HG02571 (cell line): ENCODE results near the gene SLC66A2.

Experiments
- ATAC-seq: cut with Tn5 transposase; IDR thresholded peaks from one replicate; pipeline ENCODE4 v1.9.1; 2021; ENCODE audit warnings: mild to moderate bottlenecking, moderate library complexity; ENCODE audit not compliant: unreplicated experiment

Gene SLC66A2

DNA sequence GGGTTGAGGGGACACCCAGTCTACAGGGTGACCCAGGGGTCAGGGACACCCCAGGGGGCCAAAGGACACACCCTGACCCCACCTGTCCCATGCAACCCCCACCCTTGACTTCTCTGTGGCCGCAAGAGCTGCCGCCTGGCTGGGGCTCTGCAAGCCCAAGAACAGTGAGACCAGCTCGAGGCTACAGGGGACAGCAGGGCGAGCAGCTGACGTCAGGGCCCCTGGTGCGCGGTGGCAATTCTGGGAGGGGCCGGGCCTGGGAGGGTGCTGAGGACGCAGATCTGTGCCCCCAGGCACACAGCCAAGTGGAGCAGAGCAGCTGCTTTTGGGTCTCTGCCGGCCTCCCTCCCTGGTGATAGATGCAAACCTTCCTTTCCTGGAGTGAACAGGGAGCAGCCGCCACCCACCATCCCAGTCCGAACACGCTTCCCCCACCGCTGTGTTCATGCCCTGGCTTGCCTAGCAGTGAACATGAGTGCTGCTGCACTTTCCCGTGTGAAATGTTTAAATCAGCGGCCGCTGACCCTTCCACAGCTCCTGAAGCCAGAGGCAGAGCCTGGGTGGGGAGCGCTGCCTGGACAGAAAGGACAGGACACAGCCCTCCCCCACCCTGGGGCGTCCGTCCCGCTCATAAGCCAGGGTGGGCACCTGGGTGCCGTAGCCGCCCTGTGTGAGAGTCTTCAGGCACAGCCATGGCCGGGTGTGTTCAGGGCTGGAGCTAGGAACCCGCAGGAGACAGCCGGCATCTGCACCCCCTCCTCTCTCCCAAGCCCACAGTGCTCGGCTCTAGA is 46.9 kb downstream of the SLC66A2 start:
- no peak for ATAC-seq

DNA sequence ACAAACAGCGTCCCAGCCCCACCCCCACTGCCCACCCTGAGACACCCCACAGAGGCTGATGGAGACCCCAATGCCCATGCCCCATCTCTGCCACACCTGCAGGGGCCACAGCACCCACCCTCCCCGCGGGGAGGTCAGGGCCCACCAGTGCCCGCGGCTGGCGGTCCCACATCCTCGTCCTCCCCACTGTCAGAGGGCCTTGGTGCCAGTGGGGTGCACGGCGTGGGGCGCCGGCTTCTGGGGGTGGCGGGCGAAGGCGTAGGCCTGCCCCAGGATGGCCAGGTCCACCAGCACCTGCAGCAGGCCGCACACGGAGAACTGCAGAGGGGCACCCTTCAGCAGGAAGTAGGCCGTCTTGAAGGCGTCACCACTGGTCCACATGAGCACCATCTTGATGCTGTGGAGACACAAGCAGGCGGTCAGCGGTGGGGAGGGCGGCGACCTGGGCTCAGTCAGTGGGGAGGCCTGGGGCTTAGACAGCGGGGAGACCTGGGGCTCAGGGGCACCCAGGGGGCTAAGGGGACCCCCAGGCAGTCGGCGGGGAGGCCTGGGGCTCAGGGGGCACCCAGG is 47.6 kb downstream of the SLC66A2 start:
- no peak for ATAC-seq

DNA sequence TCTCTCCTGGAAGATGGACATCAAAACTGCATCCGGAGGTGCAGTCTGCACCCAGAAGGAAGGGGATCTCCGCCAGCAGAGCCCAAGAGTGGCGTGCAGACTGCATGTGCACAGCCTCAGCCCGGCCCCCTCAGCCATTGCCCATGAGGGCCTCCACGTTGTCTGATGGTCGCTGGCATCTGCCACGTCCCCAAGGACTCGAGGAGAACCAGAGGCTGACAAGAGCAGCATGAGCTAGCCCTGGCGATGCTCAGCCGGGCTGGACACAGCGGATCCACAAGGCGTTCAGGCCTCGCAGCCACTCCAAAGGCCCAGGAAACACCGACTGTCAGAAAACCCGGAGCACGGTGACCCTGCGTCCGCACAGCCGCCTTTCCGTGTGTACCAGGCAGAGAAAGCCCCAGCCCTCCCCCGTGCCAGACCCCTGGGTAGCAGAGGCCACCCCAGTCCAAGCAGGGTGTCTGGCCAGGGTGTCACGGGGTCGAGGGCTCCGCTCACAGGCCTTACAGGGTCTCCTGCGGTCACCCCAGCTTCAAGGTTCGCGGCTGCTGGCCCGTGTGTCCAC is 48.3 kb downstream of the SLC66A2 start:
- ATAC-seq = no peak

DNA sequence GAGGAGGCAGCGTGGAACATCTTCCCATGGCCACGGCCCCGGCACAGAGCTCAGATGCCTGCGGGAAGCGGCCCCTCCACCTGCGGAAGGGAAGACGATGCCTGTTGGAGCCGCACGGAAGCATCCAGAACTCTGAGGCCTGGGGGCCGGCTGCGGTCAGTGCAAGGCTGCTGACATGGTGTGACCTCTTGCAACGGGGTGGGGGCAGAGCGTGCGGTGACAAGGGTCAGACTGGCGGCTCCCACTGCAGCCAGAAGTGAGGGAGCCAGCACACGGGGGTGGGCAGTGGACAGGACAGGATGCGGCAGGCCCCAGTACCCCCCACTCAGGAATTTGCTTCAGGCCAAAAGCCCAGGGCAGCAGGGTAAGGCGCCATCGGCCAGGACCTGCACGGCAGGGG is 48.8 kb downstream of the SLC66A2 start:
- no peak for ATAC-seq

DNA sequence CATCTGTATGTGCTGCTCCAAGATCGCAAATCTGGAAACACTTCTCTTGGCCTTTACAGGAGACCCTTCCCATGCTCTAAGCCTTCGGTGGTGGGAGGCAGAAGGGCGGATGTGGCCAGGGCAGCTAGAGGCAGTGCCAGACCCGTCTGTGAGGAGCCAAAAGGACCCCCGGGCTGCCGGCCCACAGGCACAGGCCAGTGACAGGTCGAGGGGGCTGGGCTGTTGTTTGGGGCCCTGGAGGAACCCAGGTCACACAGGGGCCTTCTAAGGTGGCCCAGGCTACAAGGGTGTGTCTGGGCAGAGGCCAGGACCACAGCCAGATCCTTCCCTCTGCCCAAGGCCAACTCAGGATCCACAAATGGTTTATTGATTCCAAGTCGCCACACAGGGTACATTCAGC is 49.4 kb downstream of the SLC66A2 start:
- ATAC-seq = no peak

DNA sequence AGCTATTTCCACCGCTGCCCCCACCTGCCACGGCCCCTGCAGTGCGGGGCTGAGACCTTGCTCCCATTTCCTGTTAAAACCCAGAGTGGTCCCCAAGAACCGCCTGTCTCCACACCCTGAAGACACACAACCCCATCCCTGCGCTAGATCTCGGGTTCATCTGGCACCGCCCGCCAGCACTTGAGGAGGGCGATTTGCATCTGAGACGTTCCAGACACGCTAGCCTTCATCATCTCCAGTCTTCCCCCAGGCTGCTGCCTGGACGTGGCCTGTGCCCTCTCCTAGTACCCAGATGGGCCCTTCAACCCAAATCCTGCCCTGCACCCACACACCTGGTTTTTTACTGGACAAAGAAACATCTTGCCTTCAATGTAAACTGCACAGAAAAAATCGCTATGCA is 49.8 kb downstream of the SLC66A2 start:
- no peak for ATAC-seq

DNA sequence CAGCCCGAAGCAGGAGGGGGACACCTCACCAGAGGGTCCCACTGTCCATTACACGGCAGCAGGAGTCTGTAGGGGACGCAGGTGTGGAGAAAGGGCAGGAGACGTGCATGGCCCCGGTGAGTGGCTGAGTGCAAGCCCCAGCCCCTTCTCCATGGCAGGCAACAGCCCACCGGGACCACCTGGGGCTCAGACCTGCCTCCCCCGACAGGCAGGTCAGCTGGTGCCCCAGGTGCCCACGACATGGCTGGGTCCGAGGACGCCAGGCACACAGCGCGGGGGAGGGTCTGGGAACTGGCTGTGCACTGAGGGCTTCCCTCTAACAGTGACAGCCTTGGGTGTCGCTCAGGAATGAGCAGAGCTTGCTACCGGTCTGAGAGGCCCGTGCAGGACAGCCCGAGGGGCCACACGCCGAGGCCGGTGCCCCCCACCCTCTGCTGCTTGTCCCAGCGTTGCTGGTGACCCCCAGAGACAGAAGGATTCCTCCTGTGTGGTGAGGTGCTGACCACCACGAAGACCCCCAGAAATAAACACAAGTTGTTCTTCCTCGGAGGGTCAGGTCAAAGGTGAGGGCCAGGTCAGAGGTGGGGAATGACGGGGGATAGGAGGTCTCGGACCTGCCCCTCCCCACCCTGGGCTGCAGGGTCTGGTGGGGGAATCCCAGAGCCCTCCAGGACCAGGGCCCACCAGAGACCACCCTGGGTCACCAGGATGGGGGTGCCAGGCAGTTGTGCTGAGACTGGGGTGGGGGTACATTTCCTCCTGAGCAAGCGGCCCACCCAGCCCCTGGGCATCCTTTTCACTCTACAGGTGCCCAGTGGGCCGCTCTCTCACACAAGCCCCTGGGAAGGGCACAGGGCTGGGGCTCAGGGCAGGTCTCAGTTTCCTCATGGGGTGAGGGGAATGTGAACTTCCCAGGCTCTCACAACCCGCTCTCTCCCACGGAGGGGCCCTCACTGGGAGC is 50.6 kb downstream of the SLC66A2 start:
- ATAC-seq = no peak

DNA sequence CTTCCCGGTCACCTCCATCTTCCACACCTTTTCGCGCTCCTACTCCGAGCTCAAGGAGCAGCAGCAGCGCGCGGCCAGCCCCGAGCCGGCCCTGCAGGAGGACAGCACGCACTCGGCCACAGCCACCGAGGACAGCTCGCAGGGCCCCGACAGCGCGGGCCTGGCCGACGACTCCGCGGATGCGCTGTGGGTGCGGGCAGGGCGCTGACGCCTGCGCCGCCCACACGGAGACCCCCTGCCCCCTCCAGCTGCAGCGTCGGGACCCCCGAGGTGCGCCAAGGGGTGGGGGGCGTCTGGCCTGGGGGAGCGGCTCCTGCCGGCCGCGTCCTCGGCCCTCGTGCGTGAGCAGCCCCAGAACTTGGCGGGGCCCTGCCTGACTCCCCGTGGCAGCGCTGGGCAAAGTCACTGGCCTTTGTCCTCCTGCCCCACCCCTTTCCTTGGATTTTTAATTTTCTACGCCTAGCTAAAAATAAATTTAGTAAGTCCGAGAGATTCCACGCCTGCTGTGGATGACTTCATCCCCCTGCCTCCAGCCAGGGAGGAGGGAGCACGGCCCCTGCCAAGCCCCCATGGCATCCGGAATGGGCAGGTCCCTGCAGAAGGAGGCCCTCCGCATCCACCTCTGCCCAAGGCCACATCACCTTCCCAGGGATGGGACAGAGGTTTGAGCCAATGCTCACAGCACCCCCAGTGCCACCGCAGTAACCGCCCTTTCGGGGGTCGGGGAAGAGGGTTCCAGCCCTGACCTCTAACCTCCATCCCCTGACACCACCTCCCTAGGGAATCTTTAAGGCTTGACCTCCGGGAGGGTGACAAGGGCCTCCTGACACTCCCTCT is 51.6 kb downstream of the SLC66A2 start:
- ATAC-seq = no peak

DNA sequence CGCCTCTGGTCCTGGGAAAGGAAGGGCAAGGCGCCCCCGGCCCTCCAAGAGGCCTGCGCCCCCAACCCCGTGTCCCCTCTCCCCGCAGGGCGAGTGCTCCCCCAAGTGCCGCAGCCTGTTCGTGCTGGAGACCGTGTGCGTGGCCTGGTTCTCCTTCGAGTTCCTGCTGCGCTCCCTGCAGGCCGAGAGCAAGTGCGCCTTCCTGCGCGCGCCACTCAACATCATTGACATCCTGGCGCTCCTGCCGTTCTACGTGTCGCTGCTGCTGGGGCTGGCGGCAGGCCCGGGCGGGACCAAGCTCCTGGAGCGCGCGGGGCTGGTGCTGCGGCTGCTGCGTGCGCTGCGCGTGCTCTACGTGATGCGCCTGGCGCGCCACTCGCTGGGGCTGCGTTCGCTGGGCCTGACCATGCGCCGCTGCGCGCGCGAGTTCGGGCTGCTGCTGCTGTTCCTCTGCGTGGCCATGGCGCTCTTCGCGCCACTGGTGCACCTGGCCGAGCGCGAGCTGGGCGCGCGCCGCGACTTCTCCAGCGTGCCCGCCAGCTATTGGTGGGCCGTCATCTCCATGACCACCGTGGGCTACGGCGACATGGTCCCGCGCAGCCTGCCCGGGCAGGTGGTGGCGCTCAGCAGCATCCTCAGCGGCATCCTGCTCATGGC is 52.4 kb downstream of the SLC66A2 start:
- ATAC-seq = no peak

DNA sequence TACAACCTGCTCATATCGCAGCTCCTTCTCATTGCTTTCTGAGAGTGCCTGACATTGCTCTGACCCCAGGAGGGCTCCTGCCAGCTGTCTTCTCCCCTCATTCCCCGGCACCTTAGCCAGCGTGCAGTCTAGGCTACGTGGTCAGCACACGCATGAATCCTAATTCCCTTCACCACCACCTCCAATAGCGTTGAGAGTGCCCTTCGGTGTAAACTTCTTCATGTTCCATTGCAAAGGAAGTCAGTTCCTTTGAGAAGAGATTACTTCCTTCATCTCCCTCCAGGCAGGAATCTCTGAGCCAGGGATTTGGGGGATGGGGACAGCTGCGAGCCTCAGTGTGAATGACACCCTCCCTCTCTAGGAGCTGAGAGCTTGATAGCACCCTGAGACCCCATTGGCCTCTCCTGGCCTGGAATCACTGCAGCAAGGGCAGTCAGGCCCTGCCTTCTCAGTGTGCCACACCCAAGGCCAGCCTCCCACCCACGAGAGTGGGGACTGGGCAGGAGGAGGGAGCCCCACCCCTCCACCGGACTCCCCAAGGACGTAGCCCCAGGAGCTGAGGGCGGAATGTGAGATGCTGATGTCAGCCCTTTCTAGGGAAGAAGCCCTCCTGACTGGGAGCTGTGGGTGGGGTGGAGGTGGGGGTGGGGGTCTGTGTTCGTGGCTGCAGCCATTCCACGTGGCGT is 53.4 kb downstream of the SLC66A2 start:
- no peak for ATAC-seq

DNA sequence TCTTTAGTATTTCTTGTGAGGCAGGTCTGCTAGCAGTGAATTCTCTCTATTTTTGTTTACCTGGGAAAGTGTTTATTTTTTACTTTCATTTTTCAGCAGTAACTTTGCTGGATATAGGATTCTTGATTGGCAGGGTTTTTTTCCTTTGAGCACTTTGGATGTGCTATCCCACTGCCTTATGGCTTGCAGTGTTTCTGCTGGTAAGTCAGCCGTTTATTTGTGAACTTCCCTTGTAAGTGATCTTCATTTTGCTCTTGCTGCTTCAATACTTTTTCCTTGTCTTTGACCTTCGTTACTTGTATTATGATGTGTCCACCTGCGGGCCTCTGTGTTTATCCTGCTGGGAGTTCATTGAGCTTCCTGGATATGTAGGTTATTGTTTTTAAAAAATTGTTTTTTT is 54.7 kb downstream of the SLC66A2 start:
- no peak for ATAC-seq

DNA sequence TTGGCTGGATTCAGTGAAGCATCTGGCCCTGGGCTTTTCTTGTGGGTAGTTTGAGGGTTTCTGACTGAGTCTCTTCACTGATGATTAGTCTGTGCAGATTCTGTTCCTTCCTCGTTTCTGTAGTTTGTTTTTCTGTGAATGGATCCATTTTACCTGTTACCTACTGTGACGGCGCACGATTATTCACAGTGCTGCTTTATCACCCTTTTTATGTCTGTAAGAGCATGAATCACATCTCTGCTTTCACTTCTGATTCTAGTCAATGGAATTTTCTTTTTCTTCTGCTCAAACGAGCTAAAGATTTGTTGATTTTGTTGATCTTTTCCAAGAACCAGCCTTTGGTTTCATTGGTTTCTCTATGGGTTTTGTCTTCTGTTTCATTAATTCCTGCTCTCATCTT is 60.8 kb downstream of the SLC66A2 start:
- no peak for ATAC-seq

DNA sequence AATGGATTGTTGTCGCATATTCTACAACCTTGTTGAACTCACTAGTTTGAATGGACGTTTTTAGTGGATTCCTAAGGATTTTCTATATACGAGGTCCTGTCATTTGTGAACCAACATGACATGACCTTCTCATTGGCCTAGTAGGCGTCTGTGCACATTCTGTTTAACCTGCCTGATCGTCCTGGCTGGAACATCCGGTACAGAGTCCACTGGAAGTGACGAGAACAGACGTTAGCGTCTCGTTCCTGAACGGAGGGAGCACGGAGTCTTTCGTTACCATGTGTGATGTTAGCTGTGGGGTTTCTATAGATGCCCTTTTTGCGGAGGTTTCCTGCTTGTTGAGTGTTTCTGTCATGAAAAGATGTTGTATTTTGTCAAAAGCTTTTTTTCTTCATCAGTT is 61.9 kb downstream of the SLC66A2 start:
- no peak for ATAC-seq

DNA sequence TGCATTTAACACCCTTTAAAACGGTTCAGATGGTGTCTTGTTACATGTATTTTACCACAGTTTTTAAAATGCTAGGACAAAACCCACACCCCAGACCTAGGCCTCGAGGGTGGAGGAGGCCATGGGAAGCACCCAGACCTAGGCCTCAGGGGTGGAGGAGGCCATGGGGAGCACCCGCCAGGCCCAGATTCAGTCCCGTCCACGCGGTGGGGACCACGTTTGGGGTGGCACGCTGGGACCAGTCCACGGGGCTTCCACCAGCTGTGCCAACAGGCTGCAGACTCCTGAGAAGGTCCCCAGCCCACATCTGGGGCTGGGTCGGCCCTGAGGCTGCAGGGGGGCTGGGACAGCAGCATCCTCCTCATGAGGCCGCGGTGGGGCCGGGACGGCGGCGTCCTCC is 63.4 kb downstream of the SLC66A2 start:
- no peak for ATAC-seq

DNA sequence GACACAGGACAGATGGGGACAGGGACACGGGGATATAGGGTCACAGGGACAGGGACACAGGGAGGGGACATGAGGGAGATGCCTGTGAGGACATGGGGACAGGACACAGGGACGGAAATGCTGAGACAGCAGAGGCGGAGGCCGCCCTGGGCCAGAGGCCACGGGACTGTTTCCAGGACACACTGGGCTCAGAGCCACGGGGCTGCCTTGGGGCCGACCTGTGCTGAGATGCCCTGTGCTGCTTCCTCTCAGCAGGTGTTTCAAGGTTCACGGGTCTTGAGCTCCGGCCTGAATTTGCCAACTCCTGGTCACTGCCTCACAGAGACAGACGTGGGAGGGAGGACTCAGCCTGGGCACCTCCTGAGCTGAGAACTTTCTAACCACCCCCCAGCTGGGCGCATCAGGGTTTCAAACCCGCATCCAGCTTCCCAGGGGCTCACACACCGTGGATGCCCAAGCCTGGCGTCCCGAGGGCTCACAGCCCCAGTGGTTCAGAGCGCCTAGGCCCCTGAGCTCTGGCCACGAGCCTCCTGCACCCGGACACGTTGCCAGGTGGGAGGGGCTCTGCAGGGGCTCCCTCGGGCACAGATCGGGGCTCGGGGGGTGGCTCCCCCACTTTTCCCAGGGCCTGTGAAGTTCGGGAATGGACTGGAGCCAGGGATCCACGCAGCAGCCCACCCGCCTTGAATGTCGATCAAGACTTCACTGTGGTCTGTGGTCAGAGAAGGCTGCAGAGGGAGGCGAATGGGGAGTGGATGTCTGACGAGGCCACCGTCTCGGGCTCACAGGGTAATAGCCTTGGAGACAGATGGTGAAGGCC is 64.1 kb downstream of the SLC66A2 start:
- no peak for ATAC-seq

DNA sequence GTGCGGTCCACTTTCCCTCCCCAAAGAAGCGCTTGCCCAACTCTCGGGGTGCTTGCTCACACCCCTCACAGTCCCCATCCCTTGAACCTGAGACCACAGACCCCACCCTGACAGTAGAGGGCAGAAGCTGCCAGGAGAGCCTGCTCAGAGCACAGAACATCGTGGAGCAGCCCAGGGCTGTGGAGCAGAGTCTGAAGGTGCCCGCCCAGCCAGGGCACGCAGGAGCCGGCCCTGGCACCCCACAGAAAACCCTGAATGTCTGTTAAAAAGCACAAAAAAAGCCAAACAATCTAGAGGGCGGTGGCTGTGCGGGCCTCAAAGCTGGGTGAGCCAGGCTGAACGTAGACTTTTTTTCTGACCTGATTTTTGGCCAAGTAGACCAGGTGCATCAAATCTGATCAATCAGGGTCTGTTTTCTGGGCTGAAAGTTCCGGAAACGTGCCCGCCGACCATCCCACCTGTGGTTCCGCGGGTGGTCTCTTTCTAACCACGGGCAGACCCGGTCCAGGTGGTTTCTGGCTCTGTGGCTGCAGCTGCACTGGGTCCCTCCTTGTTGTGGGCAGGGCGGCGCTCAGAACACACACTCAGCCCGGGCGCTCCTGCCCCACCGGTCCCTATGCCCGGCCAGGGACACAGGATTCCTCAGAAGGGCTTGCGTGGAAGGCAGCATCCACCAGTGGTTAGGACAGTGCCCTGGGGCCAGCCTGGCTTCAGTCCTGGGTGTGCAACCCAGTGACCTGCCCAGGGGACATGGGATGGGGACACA is 66.3 kb downstream of the SLC66A2 start:
- no peak for ATAC-seq

DNA sequence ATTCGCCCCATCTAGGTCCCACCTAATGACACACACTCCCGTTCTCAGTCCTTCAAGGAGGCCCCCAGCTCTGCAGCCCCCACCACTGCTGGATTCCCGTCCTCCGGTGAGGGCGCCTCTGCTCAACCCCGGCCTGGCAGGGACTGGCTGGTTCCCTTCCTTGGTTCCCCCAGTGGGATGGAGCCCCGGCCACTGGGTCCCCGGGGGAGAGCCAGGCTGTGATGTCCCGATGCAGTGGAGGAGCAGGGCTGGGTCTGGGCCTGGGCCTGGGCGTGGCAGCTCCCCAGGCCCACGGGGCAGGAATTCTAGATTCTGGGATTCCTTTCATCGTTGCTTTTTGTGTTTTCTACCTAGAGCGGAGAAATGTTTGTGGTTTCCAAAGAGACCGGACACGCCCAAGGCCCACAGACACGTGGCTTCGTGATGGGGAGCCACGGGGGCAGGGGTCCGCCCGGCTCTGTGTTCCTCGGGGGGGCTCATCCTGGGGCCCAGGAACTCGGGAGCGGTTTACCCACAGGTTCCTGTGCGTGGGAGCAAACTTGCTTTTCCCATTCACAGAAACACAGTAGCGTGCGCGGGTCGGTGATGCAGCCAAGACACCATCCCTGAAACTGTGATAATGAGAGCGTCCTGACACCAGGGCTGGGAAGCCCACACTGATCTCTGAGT is 67.0 kb downstream of the SLC66A2 start:
- ATAC-seq = no peak
